Adrenal gland (tissue), 12 donors: ENCODE data around the gene CCAR1. TPM values are rescaled to one million over a fixed set of nuclear protein-coding genes. Genes with fewer than 3 reads are reported as not detected.
"Not testable (repeated sequence)": the region's sequence is repeated elsewhere in the genome, so short reads cannot be mapped to it uniquely, and the experiment has no call there.

Experiments
- DNase-seq, 7 donors: peaks; one replicate each; pipeline ENCODE4 v3.0.0-alpha.2; 2019 to 2020
- H3K27ac ChIP-seq, 5 donors: fragments of 200-600 bp; sonication (generic) in 4 of 5; 1 replicate in 3 of 5; 2 replicates in 2 of 5; pipeline versions ENCODE4 v1.5.1 to v1.8.0; 2016 to 2020; ENCODE audit warnings: mild to moderate bottlenecking in 1 of 5
- H3K27me3 ChIP-seq: fragments of 200-600 bp; 2 replicates; pipeline ENCODE4 v1.8.0; 2021
- H3K36me3 ChIP-seq, 2 donors: fragments of 200-600 bp; replicated peaks in 1 of 2; 1 replicate in 1 of 2; 2 replicates in 1 of 2; pipeline versions ENCODE4 v1.5.1 to v1.8.0; 2018 to 2022
- H3K4me1 ChIP-seq, 2 donors: fragments of 200-600 bp; replicated peaks in 1 of 2; 1 replicate in 1 of 2; 2 replicates in 1 of 2; pipeline versions ENCODE4 v1.5.1 to v1.8.0; 2018 to 2021
- H3K4me3 ChIP-seq, 4 donors: fragments of 200-600 bp; sonication (generic) in 3 of 4; one replicate each; pipeline ENCODE4 v1.5.1; 2016 to 2018
- H3K9me3 ChIP-seq, 3 donors: fragments of 200-600 bp; sonication (generic) in 1 of 3; replicated peaks in 1 of 3; 1 replicate in 2 of 3; 2 replicates in 1 of 3; pipeline versions ENCODE4 v1.5.1 to v1.8.0; 2016 to 2021
- POLR2A ChIP-seq, 2 donors: fragments of 450-650 bp; IDR thresholded peaks; one replicate each; pipeline ENCODE4 v1.6.1; 2017; ENCODE audit warnings: antibody characterized with exemption in 2 of 2, mild to moderate bottlenecking in 2 of 2, moderate library complexity in 1 of 2
- WGBS, 4 donors: extraction: QIAGEN DNeasy Blood & Tissue Kit in 2 of 4; methylation state at CpG; one replicate each; pipeline versions ENCODE4 v1.1.5 to v1.1.7; 2013 to 2017; 5-methylcytosine and 5-hydroxymethylcytosine counted together
- intact Hi-C, 2 donors: fragments of 100-400 bp; cut with DNase I; formaldehyde crosslinking; loops; one replicate each; pipeline versions ENCODE4 v1.14.1 to v1.15.0; 2022 to 2023
- polyA plus RNA-seq, 3 donors: library from polyadenylated mRNA; stranded (reverse); fragments of 200-250 nt in 2 of 3; fragments of 350-450 nt in 1 of 3; fragmentation: Illumina TruSeq in 1 of 3; extraction: RNeasy Lipid Tissue Mini Kit (QIAGEN cat#74804) in 1 of 3; gene quantifications; one replicate each; pipeline ENCODE4 v1.2.3, GENCODE V29; 2013 to 2014
- total RNA-seq, 9 donors: library from RNA; depleted of rRNA in 4 of 9; stranded (reverse); fragments of >200 nt in 4 of 9; fragments of 120-200 nt in 1 of 9; fragmentation: NEBNext Ultra II Directional in 1 of 9; extraction: Animal tissue kit (Norgen Biotek cat#: 25700) in 1 of 9; gene quantifications; one replicate each; pipeline versions ENCODE4 v1.1.0 to v1.2.4, GENCODE V29; 2013 to 2023
- TF ChIP-seq, protein P1 (sequence below), 6 experiments: fragments of 450-650 bp in 4 of 6; fragments of 200-600 bp in 2 of 6; sonication (generic) in 1 of 6; IDR thresholded peaks; 1 replicate in 5 of 6; 2 replicates in 1 of 6; pipeline versions ENCODE4 v1.5.1 to v1.8.0; 2016 to 2021; ENCODE audit warnings: antibody characterized with exemption in 6 of 6, mild to moderate bottlenecking in 2 of 6, moderate library complexity in 1 of 6
- donor health status: healthy with polysubstance abuse.
- donor health status: Bipolar disorder and iron deficiency.
- donor health status: DM: yes; HTN: yes; CAD: no.
- donor health status: DM: no; HTN: no; CAD: no.
- donor health status: DM: no; HTN: no; CAD: no.
- donor health status: DM: yes; HTN: yes; CAD: no.

Gene CCAR1
- total and polyA plus RNA-seq, 12 donors = 26.0 to 102 (median 60.6) TPM

DNA sequence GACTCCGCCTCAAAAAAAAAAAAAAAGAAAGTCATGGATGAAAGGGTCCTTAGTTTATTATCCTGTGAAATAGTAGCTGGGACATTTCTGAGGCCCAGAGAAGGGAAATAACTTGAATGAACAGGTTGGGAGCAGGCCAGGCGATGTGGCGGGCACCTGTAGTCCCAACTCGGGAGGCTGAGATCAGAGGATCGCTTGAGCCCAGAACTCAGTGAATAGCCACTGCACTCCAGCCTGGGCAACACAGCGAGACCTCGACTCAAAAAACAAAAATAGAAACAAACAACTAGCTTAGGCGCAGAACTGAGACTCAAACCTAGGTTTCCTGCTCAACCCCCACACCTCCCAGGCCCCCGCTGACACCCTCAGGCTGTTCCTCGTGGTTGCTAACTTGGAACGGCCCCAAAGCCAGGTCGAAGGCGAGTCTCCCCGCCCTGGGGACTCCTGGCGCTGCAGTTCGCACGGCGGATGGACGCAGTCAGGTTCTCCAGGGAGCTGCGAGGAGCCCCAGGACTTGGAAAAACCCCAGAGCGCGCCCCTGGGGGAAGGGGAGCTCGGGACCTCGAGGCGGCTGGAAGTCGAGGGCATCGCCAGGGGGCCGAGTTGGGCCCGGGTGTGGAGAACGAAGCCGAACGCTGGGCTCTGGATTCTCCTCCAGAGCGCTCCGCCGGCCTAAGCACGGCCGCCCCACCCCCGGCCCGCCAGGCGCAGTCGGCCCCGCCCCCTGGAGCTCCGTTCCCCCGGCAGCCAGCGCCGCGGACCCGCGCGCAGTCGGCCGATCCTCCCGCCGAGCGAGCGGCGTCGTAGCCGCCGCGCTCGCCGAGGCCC lies 105.9 kb downstream of the CCAR1 start, which contains the start of gene STOX1:
STOX1 (plus strand) TSS at position 768 of the 828 bp plus-strand sequence. CDS start 93 bp downstream, outside the sequence.
- WGBS, 4 donors = 6 to 38% (median 12%) methylated on average over 9 to 63 of the region's 63 CpGs
- peak in 1 of 2 donors; percentile 45 for TF ChIP-seq POLR2A (IDR thresholded peaks at IDR 0.05)
- TF ChIP-seq, protein P1, sequence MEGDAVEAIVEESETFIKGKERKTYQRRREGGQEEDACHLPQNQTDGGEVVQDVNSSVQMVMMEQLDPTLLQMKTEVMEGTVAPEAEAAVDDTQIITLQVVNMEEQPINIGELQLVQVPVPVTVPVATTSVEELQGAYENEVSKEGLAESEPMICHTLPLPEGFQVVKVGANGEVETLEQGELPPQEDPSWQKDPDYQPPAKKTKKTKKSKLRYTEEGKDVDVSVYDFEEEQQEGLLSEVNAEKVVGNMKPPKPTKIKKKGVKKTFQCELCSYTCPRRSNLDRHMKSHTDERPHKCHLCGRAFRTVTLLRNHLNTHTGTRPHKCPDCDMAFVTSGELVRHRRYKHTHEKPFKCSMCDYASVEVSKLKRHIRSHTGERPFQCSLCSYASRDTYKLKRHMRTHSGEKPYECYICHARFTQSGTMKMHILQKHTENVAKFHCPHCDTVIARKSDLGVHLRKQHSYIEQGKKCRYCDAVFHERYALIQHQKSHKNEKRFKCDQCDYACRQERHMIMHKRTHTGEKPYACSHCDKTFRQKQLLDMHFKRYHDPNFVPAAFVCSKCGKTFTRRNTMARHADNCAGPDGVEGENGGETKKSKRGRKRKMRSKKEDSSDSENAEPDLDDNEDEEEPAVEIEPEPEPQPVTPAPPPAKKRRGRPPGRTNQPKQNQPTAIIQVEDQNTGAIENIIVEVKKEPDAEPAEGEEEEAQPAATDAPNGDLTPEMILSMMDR (IDR thresholded peaks at IDR 0.05) = no peak
- H3K9me3 ChIP-seq = no peaks in the 10 kb centered on the region
- no peaks in the 10 kb centered on the region for H3K36me3 ChIP-seq
- H3K27ac ChIP-seq = peak within 1 kb of the TSS in 3 of 5 donors; percentile 68 to 86 (median 84)
- intact Hi-C loops = no loop called here
- H3K4me1 ChIP-seq = peaks cover 0 to 6% of the 10 kb centered on the region in 2 donors
- DNase-seq = peak; percentile 58 to 74 (median 70)
- H3K27me3 ChIP-seq = no peaks in the 10 kb centered on the region
- peak within 1 kb of the TSS in 2 of 4 donors; percentile 48 to 78 for H3K4me3 ChIP-seq

DNA sequence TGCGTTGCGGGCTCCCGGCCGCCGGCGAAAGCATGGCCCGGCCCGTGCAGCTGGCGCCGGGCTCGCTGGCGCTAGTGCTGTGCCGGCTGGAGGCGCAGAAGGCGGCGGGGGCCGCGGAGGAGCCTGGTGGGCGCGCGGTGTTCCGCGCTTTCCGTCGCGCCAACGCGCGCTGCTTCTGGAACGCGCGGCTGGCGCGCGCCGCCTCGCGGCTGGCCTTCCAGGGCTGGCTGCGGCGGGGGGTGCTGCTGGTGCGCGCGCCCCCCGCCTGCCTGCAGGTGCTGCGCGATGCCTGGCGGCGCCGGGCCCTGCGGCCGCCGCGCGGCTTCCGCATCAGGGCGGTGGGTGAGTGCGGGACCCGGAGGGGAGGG lies 106.5 kb downstream of the CCAR1 start:
- H3K36me3 ChIP-seq, intact Hi-C loops, H3K9me3 ChIP-seq, DNase-seq, H3K27me3 ChIP-seq, H3K4me1 ChIP-seq: not testable (repeated sequence)
- peak overlapping the region in 2 of 4 donors; percentile 48 to 78 for H3K4me3 ChIP-seq
- 0 to 1% methylated on average over 11 to 17 of the region's 58 CpGs; no CpG with 5 or more reads in 2 of the 4 donors for WGBS, 4 donors
- peak overlapping the region in 3 of 5 donors; percentile 68 to 86 (median 84) for H3K27ac ChIP-seq

DNA sequence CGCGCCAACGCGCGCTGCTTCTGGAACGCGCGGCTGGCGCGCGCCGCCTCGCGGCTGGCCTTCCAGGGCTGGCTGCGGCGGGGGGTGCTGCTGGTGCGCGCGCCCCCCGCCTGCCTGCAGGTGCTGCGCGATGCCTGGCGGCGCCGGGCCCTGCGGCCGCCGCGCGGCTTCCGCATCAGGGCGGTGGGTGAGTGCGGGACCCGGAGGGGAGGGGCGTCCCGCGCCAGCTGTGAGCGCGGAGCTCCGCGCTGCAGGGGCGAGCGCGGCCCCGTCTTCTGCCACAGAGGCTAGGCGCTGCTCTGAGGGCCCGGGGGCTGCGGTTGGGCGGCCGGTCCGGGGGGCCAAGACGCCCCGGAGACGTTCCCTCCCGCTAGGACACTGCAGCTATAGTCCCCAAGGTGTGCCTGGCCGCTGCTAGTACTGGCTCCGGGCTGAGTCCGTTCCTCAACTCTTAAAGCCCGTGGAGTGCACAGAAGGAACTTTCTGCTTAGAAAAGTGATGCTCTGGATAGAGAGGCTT lies 107.1 kb downstream of the CCAR1 start:
- H3K27me3 ChIP-seq, H3K27ac ChIP-seq, H3K36me3 ChIP-seq, H3K4me1 ChIP-seq, intact Hi-C loops, H3K9me3 ChIP-seq: not testable (repeated sequence)
- 0% methylated on average over 1 to 29 of the region's 59 CpGs for WGBS, 4 donors
- H3K4me3 ChIP-seq = peak overlapping the region in 2 of 4 donors; percentile 8 to 65
- peak in 3 of 7 donors; percentile 16 to 21 (median 20) for DNase-seq

DNA sequence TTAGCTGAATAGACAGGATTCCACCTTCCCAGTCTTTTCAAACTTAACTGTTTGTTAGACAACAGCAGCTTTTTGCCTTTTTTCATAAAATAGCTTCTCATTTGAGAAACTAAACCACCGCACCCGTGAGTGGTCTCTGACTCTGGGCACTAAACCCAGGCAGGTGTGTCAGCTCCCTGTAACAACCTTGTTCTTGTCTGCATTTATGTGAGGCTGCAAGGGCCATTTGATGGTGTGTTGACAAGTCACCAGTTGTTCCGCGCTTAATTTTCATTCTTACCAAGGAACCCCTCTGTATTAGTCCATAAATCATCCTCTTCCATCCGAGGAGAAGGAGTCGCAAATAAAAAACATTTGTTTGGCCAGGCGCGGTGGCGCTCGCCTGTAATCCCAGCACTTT lies 107.8 kb downstream of the CCAR1 start:
- no peaks in the 10 kb centered on the region for H3K9me3 ChIP-seq
- H3K27me3 ChIP-seq = no peaks in the 10 kb centered on the region
- H3K27ac ChIP-seq = no peak overlapping the region
- H3K36me3 ChIP-seq = no peaks in the 10 kb centered on the region
- H3K4me1 ChIP-seq = peaks cover 0 to 6% of the 10 kb centered on the region in 2 donors
- DNase-seq = no peak
- WGBS, 4 donors = 84 to 89% (median 86%) methylated on average over 10 of the region's 10 CpGs
- TF ChIP-seq, protein P1 (IDR thresholded peaks at IDR 0.05) = no peak
- TF ChIP-seq POLR2A (IDR thresholded peaks at IDR 0.05) = no peak
- no peak overlapping the region for H3K4me3 ChIP-seq
- intact Hi-C loops = no loop called here

DNA sequence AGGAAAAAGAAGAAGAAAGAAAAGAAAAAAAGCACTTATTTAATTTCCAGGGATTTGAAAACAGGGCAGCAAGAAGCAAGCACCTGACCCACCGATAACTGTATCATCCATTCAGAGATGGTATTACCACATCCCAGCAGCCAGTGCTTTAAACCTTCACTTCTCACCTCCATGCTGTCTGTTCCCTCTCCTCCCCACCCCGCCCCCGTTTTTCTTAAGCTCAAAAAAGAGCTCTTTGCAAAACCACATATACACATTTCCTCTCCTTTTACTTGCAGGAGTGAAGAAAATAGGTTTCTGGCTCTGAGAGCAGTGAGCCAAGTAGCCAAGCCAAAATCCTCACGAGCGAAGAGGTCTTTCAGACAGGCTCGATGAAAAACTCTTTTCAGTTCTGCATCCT lies 108.5 kb downstream of the CCAR1 start:
- 69 to 80% (median 73%) methylated on average over 6 of the region's 6 CpGs for WGBS, 4 donors
- Histone ChIP-seq H3K4me1 (peaks cover 0 to 6% of the 10 kb centered on the region in 2 donors), H3K36me3 (no peaks in the 10 kb centered on the region), H3K9me3 (no peaks in the 10 kb centered on the region), H3K27ac (no peak overlapping the region), H3K4me3 (no peak overlapping the region), H3K27me3 (no peaks in the 10 kb centered on the region)
- DNase-seq = no peak
- intact Hi-C loops = no loop called here
- TF ChIP-seq, protein P1 (IDR thresholded peaks at IDR 0.05) = no peak
